ENCODE measurements around the gene PAM. TPM values are rescaled to one million over a fixed set of nuclear protein-coding genes. Genes with fewer than 3 reads are reported as not detected.

PAM gene
- total RNA-seq, 4 donors from 2014 or later, result 37.8 to 144 (median 92.7) TPM

GRCh38 chr5:102800427-102800826, 45.3 kb downstream of the PAM start:
- TF ChIP-seq CTCF (IDR thresholded peaks at IDR 0.05), result no peak
- TF ChIP-seq POLR2A (IDR thresholded peaks at IDR 0.05), result no peak
- no peak for DNase-seq (ENCODE audit: low spot score in 2 of 2)
- 93 to 96% methylated on average over 2 of the region's 2 CpGs for WGBS, 2 donors
- no peak overlapping the region for H3K4me3 ChIP-seq (ENCODE audit: low read depth, poor library complexity, severe bottlenecking)
- intact Hi-C loops (cut with DNase I; ENCODE audit: low total_unique reads), result no loop called here

GRCh38 chr5:102801371-102801770, 46.3 kb downstream of the PAM start:
- intact Hi-C loops (cut with DNase I; ENCODE audit: low total_unique reads), result no loop called here
- WGBS, 2 donors, result 64 to 69% methylated on average over 3 of the region's 3 CpGs
- no peak for TF ChIP-seq POLR2A (IDR thresholded peaks at IDR 0.05)
- no peak for TF ChIP-seq CTCF (IDR thresholded peaks at IDR 0.05)
- H3K4me3 ChIP-seq (ENCODE audit: low read depth, poor library complexity, severe bottlenecking), result no peak overlapping the region
- DNase-seq (ENCODE audit: low spot score in 2 of 2), result no peak

GRCh38 chr5:102802708-102803458, 47.8 kb downstream of the PAM start:
- no peak for DNase-seq (ENCODE audit: low spot score in 2 of 2)
- TF ChIP-seq CTCF (IDR thresholded peaks at IDR 0.05), result no peak
- no peak for TF ChIP-seq POLR2A (IDR thresholded peaks at IDR 0.05)
- WGBS, 2 donors, result 92% methylated on average over 6 of the region's 6 CpGs
- H3K4me3 ChIP-seq (ENCODE audit: low read depth, poor library complexity, severe bottlenecking), result no peak overlapping the region
- intact Hi-C loops (cut with DNase I; ENCODE audit: low total_unique reads), result no loop called here

- no peak overlapping the region for H3K4me3 ChIP-seq (ENCODE audit: low read depth, poor library complexity, severe bottlenecking)
- no peak for DNase-seq (ENCODE audit: low spot score in 2 of 2)
- TF ChIP-seq POLR2A (IDR thresholded peaks at IDR 0.05), result no peak
- TF ChIP-seq CTCF (IDR thresholded peaks at IDR 0.05), result no peak
- intact Hi-C loops (cut with DNase I; ENCODE audit: low total_unique reads), result no loop called here
- 70 to 71% methylated on average over 7 of the region's 7 CpGs for WGBS, 2 donors
Measured at GRCh38 chr5:102807878-102808502, 52.9 kb downstream of the PAM start.

- intact Hi-C loops (cut with DNase I; ENCODE audit: low total_unique reads), result no loop called here
- H3K4me3 ChIP-seq (ENCODE audit: low read depth, poor library complexity, severe bottlenecking), result no peak overlapping the region
- 70 to 82% methylated on average over 4 of the region's 4 CpGs for WGBS, 2 donors
- TF ChIP-seq POLR2A (IDR thresholded peaks at IDR 0.05) (no peak), CTCF (IDR thresholded peaks at IDR 0.05) (no peak)
- no peak for DNase-seq (ENCODE audit: low spot score in 2 of 2)
Measured at GRCh38 chr5:102809033-102809432, 53.9 kb downstream of the PAM start.
